GM18508 (cell line): Measurements from ENCODE around the gene SIK2.

Experiments
- ATAC-seq: cut with Tn5 transposase; IDR thresholded peaks from one replicate; pipeline ENCODE4 v1.9.1; 2021; ENCODE audit warnings: moderate number of reproducible peaks; ENCODE audit not compliant: insufficient read depth, unreplicated experiment

The SIK2 gene

GRCh38 chr11:111724615-111725129, 122.4 kb downstream of the SIK2 start:
- ATAC-seq, result no peak

DNA sequence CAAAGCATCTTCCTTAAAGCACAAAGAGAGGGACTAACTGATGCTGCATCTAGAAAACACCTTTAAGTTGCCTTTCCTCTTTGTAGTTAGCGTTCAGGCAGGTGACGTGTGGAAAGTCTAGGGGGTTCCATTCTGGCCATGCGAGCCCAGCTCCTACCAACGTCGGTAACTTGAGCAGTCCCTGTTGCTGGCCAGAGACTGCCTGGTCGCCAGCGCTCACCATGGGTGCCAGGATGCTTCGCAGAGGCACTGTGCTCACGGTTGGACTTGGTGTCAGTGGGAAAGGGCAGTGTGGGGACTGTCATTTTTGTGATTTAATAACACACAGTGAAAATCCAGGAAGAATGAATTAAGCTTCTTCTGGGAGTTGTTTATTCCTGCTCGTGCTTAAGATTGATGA, 123.4 kb downstream of the SIK2 start:
- no peak for ATAC-seq

GRCh38 chr11:111726301-111726713, 124.1 kb downstream of the SIK2 start:
- ATAC-seq, result no peak

GRCh38 chr11:111727431-111727830, 125.2 kb downstream of the SIK2 start:
- ATAC-seq, result no peak

- ATAC-seq, result no peak
Observed at GRCh38 chr11:111729071-111729830, 127.0 kb downstream of the SIK2 start.

DNA sequence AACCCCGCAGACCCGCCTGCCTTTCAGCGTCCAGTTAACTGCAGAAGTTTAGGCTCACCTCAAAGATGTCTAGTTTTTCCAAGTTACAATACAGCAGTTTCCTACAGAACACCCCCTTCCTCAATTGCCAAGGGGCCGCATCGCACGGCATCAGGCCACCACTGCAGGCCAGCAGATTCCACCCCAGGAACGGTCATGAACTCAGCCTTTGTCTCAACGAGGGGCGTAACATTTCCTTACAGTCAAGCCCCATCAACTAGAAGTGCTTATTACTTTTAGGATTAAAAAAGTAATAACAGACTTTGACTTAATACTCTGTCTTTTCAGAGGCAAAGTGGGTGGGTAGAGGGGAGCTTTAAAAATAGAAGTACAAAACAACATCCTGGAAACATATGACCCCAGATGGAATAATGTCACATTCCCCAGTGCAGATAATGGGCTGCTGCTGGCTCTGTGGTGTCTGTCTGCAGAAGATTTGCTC, 127.6 kb downstream of the SIK2 start:
- no peak for ATAC-seq

DNA sequence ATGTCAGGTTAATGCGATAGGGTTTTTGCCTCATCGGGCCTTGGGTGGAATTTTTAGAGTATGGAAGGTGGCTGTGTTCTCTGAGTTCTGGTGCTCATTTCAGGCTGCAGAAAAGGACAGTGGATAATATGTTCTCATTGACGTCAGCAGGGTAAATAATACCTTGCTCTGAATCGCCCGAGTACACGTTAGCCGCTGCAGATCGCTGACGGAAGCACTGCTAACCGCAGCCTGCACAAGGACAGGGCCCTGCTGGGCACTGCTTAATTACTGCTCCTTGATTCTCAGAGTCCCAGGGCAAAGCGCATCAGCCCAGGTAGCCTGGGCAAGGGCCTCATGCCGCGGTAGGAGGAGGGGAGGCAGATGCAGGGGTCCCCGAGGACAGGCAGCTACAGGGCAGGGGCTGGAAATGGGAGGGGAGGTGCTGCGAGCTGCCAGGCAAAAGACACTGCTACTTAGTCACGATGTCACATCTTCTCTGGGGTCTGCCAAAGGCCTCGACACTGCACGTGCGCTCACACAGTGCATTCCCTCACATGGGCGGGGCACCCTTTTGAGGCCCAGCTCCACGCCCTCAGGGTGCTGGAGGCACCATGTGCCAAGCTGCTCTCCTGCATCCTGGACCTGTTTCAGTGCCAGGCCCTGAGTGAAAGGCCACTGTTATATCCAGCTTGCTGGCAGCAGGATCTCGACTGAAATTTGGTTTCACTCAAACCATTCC, 128.8 kb downstream of the SIK2 start:
- ATAC-seq, result no peak

DNA sequence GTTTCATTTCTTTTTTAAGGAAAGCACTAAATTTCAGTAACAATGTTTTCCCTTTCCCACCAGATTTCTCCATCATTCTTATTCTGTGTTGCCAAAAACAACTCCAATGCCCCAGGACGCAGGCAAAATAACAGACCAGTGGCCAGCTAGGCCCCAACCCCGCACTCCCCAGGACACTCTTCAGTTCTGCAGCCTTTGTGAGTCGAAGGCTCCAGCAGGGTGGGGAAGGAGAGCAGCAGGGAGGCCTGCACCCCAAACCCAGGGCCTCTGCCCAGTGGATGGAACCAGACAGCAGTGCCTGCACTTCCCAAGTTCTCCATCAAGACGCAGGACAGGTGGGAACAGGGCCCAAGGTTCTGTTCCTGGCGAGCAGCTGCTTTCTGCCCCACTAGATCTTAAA, 129.6 kb downstream of the SIK2 start:
- no peak for ATAC-seq

- no peak for ATAC-seq
Observed at GRCh38 chr11:111733016-111733415, 130.8 kb downstream of the SIK2 start.

DNA sequence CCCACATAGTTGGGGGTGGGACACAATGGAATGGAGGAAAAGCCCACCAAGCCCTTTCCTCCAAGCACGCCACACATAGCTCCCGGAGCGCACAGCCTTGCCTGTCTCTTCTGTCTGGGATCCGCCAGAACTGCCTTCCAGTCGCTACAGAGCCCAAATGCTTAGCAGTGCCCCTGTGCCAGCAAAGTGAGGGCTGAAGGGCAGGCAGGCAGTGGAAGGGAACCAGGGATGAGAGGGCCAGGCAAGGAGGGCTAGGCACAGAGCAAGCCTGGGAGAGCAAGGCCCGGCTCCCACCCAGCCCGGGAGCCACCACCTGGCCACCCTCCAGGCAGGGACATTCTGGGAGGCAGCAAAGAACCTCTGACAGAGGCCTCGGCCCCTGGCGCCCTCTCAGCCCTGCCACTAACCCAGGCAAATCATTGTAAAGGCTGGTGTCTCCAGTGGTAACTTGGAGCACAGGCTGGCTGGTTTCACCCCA, 131.4 kb downstream of the SIK2 start:
- no peak for ATAC-seq

GRCh38 chr11:111734101-111734953, 132.1 kb downstream of the SIK2 start:
- no peak for ATAC-seq

DNA sequence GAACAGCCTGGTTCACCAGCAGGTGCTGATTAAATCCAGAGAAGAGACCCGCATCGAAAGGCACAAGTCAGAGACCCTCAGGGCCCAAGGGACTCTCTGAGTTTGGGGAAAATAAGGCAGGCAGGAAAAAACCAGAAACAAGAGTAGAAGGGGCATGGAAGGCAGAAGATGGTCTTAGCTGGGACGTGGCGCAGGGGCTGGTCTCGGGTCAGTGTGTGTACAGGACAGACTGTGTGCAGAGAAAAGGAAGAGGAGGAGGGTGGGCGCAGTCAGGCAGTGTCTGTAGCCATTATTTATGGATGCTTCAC, 132.7 kb downstream of the SIK2 start:
- no peak for ATAC-seq

DNA sequence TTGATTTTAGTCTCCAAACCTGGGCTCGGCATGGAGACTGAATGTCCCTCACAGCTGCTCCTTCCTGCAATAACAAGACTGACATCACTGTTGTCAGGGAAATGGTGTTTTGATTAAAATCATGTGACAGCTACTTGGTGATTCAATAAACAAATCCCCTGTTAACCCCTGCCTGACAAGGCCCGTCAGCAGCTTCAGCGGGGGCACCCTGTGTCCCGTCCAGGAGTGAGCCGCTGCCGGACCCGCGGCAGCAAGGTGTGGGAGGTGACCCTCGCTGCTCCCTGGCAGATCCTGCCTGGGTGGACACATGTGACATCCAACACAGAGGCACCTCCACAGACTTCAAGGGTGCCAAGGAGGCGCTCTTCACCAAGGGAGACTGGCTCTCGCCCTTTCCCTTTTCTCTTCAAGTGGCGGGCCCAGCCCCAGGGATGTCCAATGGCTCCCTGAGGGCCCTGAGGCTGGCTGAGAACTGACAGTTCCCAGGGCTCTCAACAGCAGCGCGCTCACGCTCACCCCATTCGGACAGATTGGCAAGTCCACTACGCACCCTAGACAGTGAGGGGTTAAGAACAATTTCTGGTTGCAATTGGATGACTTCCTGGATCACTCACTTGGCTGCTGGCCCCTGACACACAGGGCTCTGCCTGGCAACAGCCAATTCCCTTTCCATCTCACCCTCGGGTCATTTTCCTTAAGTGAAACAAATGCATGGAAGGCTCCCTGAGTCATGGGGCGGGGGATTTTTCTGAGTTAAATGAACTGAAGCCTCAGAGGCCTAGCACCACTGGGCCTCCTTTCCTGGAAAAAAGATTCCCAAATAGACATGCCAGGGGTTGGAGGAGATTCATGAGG, 133.2 kb downstream of the SIK2 start:
- no peak for ATAC-seq

DNA sequence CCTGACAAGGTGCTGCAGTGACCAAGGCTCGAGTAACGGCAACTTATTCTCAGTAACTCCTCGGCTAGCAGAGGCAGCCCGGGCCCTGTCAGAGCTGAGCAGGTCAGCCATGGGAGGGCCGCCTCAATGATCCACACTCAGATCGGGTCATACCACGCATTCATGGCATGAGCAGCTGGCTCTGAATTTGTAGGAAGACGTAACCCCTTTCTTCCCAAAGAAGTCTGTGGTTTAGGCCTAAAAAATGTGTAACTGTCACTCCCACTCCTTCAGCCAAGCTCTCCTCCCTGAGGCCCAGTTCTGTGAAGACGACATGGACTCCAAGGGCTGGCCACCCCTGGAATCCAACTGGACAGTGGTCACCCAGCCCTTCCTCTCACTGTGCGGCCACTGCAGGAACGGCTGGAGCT, 133.9 kb downstream of the SIK2 start:
- ATAC-seq, result no peak

- no peak for ATAC-seq
Observed at GRCh38 chr11:111736621-111737443, 134.6 kb downstream of the SIK2 start.

DNA sequence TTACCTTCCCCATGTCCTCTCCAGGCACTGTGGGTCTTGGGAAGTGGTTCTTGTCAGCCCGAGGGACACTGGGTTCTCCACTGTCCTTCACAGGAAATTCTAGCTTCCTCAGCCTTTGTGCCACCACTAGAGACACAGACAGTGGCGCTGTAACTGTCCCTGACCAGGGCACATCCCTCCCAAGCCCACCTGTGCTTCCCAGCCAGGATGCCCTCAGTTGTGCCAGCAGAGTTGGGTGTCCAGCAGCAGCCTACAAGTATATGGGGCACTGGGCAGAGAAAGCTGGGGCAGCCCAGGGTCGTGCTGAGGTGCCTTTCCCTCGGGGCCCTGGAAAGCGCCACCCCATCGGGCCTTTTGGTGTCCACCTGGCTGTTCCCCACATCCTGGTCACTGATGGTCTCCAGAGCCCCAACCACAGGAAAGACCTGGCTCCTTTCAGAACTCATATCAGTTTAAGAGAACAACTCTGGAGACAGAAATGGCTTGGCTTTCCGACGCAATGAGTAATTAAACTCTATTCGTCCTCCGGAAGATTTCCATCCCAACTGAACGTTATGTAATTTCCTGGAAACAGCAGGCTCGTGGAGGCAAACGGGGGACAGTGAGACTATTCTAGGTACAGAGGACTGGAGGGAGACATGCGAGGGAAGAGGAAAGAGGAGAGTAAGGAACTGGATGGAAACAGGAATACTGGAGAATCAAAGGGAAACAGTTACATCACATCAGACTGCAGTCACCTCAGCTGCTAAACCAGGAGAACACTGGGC, 135.4 kb downstream of the SIK2 start:
- no peak for ATAC-seq

GRCh38 chr11:111739299-111739698, 137.1 kb downstream of the SIK2 start:
- no peak for ATAC-seq

- no peak for ATAC-seq
Observed at GRCh38 chr11:111741751-111742150, 139.5 kb downstream of the SIK2 start.
